ENCODE results near the gene TRPV5. TPM values are rescaled to one million over a fixed set of nuclear protein-coding genes. Genes with fewer than 3 reads are reported as not detected.

Gene TRPV5
- total RNA-seq, 2 donors from 2014 or later: not detected

GRCh38 chr7:142956951-142957623, 23.5 kb upstream of the TRPV5 start:
- no peak for DNase-seq
- no peaks in the 10 kb centered on the region for H3K9me3 ChIP-seq (ENCODE audit: control insufficient read depth, low read length, poor library complexity, severe bottlenecking)
- peaks cover 12% of the 10 kb centered on the region for H3K36me3 Mint-ChIP-seq (ENCODE audit: low read depth)
- H3K27ac Mint-ChIP-seq: no peak overlapping the region
- no peak for ATAC-seq
- H3K4me3 Mint-ChIP-seq: peak overlapping the region; percentile 8
- H3K27me3 Mint-ChIP-seq: peaks cover 27% of the 10 kb centered on the region
- H3K4me1 Mint-ChIP-seq: no peaks in the 10 kb centered on the region

GRCh38 chr7:142954680-142955268, 21.2 kb upstream of the TRPV5 start:
- peaks cover 3% of the 10 kb centered on the region for H3K36me3 Mint-ChIP-seq (ENCODE audit: low read depth)
- H3K27ac Mint-ChIP-seq: no peak overlapping the region
- peaks cover 21% of the 10 kb centered on the region for H3K27me3 Mint-ChIP-seq
- H3K4me3 Mint-ChIP-seq: no peak overlapping the region
- ATAC-seq: peak; percentile 28
- H3K9me3 ChIP-seq (ENCODE audit: control insufficient read depth, low read length, poor library complexity, severe bottlenecking): no peaks in the 10 kb centered on the region
- no peaks in the 10 kb centered on the region for H3K4me1 Mint-ChIP-seq
- no peak for DNase-seq

- no peak for ATAC-seq
- H3K27ac Mint-ChIP-seq: no peak overlapping the region
- DNase-seq: no peak
- H3K4me3 Mint-ChIP-seq: no peak overlapping the region
- no peaks in the 10 kb centered on the region for H3K9me3 ChIP-seq (ENCODE audit: control insufficient read depth, low read length, poor library complexity, severe bottlenecking)
- no peaks in the 10 kb centered on the region for H3K4me1 Mint-ChIP-seq
- peaks cover 3% of the 10 kb centered on the region for H3K36me3 Mint-ChIP-seq (ENCODE audit: low read depth)
- peaks cover 32% of the 10 kb centered on the region for H3K27me3 Mint-ChIP-seq
These were observed 16.7 kb upstream of the TRPV5 start for GRCh38 chr7:142950235-142950634.

GRCh38 chr7:142948603-142949002, 15.1 kb upstream of the TRPV5 start:
- H3K27me3 Mint-ChIP-seq: peaks cover 44% of the 10 kb centered on the region
- DNase-seq: no peak
- H3K4me3 Mint-ChIP-seq: no peak overlapping the region
- no peaks in the 10 kb centered on the region for H3K4me1 Mint-ChIP-seq
- no peak for ATAC-seq
- H3K9me3 ChIP-seq (ENCODE audit: control insufficient read depth, low read length, poor library complexity, severe bottlenecking): no peaks in the 10 kb centered on the region
- H3K36me3 Mint-ChIP-seq (ENCODE audit: low read depth): peaks cover 3% of the 10 kb centered on the region
- H3K27ac Mint-ChIP-seq: no peak overlapping the region

GRCh38 chr7:142945001-142945400, 11.5 kb upstream of the TRPV5 start:
- no peaks in the 10 kb centered on the region for H3K9me3 ChIP-seq (ENCODE audit: control insufficient read depth, low read length, poor library complexity, severe bottlenecking)
- Mint-ChIP-seq H3K27me3 (peaks cover 64% of the 10 kb centered on the region), H3K4me1 (peaks cover 4% of the 10 kb centered on the region), H3K27ac (no peak overlapping the region), H3K36me3 (ENCODE audit: low read depth) (peaks cover 4% of the 10 kb centered on the region), H3K4me3 (no peak overlapping the region)
- DNase-seq: no peak
- ATAC-seq: no peak

- H3K36me3 Mint-ChIP-seq (ENCODE audit: low read depth): peaks cover 4% of the 10 kb centered on the region
- no peak for ATAC-seq
- no peaks in the 10 kb centered on the region for H3K9me3 ChIP-seq (ENCODE audit: control insufficient read depth, low read length, poor library complexity, severe bottlenecking)
- no peak overlapping the region for H3K4me3 Mint-ChIP-seq
- peaks cover 5% of the 10 kb centered on the region for H3K4me1 Mint-ChIP-seq
- DNase-seq: no peak
- no peak overlapping the region for H3K27ac Mint-ChIP-seq
- H3K27me3 Mint-ChIP-seq: peaks cover 68% of the 10 kb centered on the region
These were observed 10.2 kb upstream of the TRPV5 start for GRCh38 chr7:142943706-142944268.

GRCh38 chr7:142942746-142943145, 9.2 kb upstream of the TRPV5 start:
- H3K9me3 ChIP-seq (ENCODE audit: control insufficient read depth, low read length, poor library complexity, severe bottlenecking): no peaks in the 10 kb centered on the region
- Mint-ChIP-seq H3K4me3 (no peak overlapping the region), H3K4me1 (peaks cover 7% of the 10 kb centered on the region), H3K27ac (no peak overlapping the region), H3K36me3 (ENCODE audit: low read depth) (peaks cover 4% of the 10 kb centered on the region), H3K27me3 (peaks cover 59% of the 10 kb centered on the region)
- ATAC-seq: no peak
- DNase-seq: no peak

- peaks cover 7% of the 10 kb centered on the region for H3K4me1 Mint-ChIP-seq
- peaks cover 56% of the 10 kb centered on the region for H3K27me3 Mint-ChIP-seq
- H3K27ac Mint-ChIP-seq: no peak overlapping the region
- H3K36me3 Mint-ChIP-seq (ENCODE audit: low read depth): peaks cover 2% of the 10 kb centered on the region
- H3K4me3 Mint-ChIP-seq: no peak overlapping the region
- ATAC-seq: no peak
- no peak for DNase-seq
- H3K9me3 ChIP-seq (ENCODE audit: control insufficient read depth, low read length, poor library complexity, severe bottlenecking): no peaks in the 10 kb centered on the region
These were observed 8.0 kb upstream of the TRPV5 start for GRCh38 chr7:142941541-142941940.

GRCh38 chr7:142940966-142941535, 7.5 kb upstream of the TRPV5 start:
- no peak for DNase-seq
- peaks cover 54% of the 10 kb centered on the region for H3K27me3 Mint-ChIP-seq
- H3K27ac Mint-ChIP-seq: no peak overlapping the region
- H3K9me3 ChIP-seq (ENCODE audit: control insufficient read depth, low read length, poor library complexity, severe bottlenecking): no peaks in the 10 kb centered on the region
- H3K4me3 Mint-ChIP-seq: no peak overlapping the region
- H3K36me3 Mint-ChIP-seq (ENCODE audit: low read depth): peaks cover 2% of the 10 kb centered on the region
- peaks cover 7% of the 10 kb centered on the region for H3K4me1 Mint-ChIP-seq
- no peak for ATAC-seq

GRCh38 chr7:142939226-142939910, 5.8 kb upstream of the TRPV5 start, which contains the start of gene LLCFC1:
Gene LLCFC1, plus strand, starts transcription at chr7:142939484. Its CDS starts 138 bp downstream, at chr7:142939622.
- Mint-ChIP-seq H3K4me3 (no peak within 1 kb of the TSS), H3K4me1 (peaks cover 10% of the 10 kb centered on the region), H3K27me3 (peaks cover 48% of the 10 kb centered on the region), H3K36me3 (ENCODE audit: low read depth) (peaks cover 4% of the 10 kb centered on the region), H3K27ac (no peak within 1 kb of the TSS)
- H3K9me3 ChIP-seq (ENCODE audit: control insufficient read depth, low read length, poor library complexity, severe bottlenecking): no peaks in the 10 kb centered on the region
- DNase-seq: no peak
- ATAC-seq: no peak

- H3K36me3 Mint-ChIP-seq (ENCODE audit: low read depth): peaks cover 4% of the 10 kb centered on the region
- ATAC-seq (no peak), DNase-seq (no peak)
- H3K4me3 Mint-ChIP-seq: no peak overlapping the region
- H3K27me3 Mint-ChIP-seq: peaks cover 52% of the 10 kb centered on the region
- H3K9me3 ChIP-seq (ENCODE audit: control insufficient read depth, low read length, poor library complexity, severe bottlenecking): no peaks in the 10 kb centered on the region
- H3K4me1 Mint-ChIP-seq: peaks cover 10% of the 10 kb centered on the region
- H3K27ac Mint-ChIP-seq: no peak overlapping the region
These were observed 5.1 kb upstream of the TRPV5 start for GRCh38 chr7:142938611-142939010.

GRCh38 chr7:142935941-142936565, 2.5 kb upstream of the TRPV5 start:
- peaks cover 11% of the 10 kb centered on the region for H3K4me1 Mint-ChIP-seq
- no peak overlapping the region for H3K27ac Mint-ChIP-seq
- ATAC-seq: no peak
- H3K27me3 Mint-ChIP-seq: peaks cover 36% of the 10 kb centered on the region
- peaks cover 4% of the 10 kb centered on the region for H3K36me3 Mint-ChIP-seq (ENCODE audit: low read depth)
- H3K4me3 Mint-ChIP-seq: no peak overlapping the region
- H3K9me3 ChIP-seq (ENCODE audit: control insufficient read depth, low read length, poor library complexity, severe bottlenecking): no peaks in the 10 kb centered on the region
- no peak for DNase-seq

GRCh38 chr7:142934056-142934455, 510 bp upstream of the TRPV5 start:
- H3K36me3 Mint-ChIP-seq (ENCODE audit: low read depth): peaks cover 7% of the 10 kb centered on the region
- ATAC-seq (no peak), DNase-seq (no peak)
- no peak overlapping the region for H3K27ac Mint-ChIP-seq
- peaks cover 33% of the 10 kb centered on the region for H3K27me3 Mint-ChIP-seq
- H3K4me1 Mint-ChIP-seq: peaks cover 11% of the 10 kb centered on the region
- no peak overlapping the region for H3K4me3 Mint-ChIP-seq
- no peaks in the 10 kb centered on the region for H3K9me3 ChIP-seq (ENCODE audit: control insufficient read depth, low read length, poor library complexity, severe bottlenecking)
